Astrocyte (in vitro differentiated cells and primary cell): ENCODE measurements around the gene PATL2.
"Not testable (repeated sequence)": the region's sequence is repeated elsewhere in the genome, so short reads cannot be mapped to it uniquely, and the experiment has no call there.

ENCODE experiments used
- EZH2 ChIP-seq: IDR thresholded peaks from 2 replicates; pipeline ENCODE4 v1.6.1; 2012; ENCODE audit warnings: mild to moderate bottlenecking, low read length, inconsistent platforms; ENCODE audit not compliant: insufficient read depth
- TF ChIP-seq, protein P1 (sequence below): IDR thresholded peaks from 2 replicates; pipeline ENCODE4 v1.5.1; 2011; ENCODE audit warnings: low read depth, mild to moderate bottlenecking, inconsistent platforms, low read length, moderate library complexity; ENCODE audit not compliant: insufficient read depth

DNA sequence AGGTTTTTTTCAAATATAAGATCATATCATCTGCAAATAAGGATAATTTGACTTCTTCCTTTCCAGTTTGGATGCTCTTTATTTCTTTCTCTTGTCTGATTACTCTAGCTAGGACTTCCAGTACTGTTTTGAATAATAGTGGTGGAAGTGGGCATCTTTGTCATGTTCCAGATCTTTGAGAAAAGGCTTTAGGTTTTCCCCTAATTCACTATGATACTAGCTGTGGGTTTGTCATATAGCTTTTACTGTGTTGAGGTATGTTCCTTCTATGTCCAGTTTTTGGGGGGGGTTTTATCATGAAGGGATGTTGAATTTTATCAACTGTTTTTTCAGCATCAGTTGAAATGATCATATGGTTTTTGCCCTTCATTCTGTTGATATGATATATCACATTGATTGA lies 10.4 kb downstream of the PATL2 start:
- TF ChIP-seq, protein P1, sequence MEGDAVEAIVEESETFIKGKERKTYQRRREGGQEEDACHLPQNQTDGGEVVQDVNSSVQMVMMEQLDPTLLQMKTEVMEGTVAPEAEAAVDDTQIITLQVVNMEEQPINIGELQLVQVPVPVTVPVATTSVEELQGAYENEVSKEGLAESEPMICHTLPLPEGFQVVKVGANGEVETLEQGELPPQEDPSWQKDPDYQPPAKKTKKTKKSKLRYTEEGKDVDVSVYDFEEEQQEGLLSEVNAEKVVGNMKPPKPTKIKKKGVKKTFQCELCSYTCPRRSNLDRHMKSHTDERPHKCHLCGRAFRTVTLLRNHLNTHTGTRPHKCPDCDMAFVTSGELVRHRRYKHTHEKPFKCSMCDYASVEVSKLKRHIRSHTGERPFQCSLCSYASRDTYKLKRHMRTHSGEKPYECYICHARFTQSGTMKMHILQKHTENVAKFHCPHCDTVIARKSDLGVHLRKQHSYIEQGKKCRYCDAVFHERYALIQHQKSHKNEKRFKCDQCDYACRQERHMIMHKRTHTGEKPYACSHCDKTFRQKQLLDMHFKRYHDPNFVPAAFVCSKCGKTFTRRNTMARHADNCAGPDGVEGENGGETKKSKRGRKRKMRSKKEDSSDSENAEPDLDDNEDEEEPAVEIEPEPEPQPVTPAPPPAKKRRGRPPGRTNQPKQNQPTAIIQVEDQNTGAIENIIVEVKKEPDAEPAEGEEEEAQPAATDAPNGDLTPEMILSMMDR = not testable (repeated sequence)
- TF ChIP-seq EZH2 = not testable (repeated sequence)
